GM21381 (cell line): Measurements from ENCODE around the gene ADIPOQ.
"Not testable (repeated sequence)": the region's sequence is repeated elsewhere in the genome, so short reads cannot be mapped to it uniquely, and the experiment has no call there.

Source experiments
- ATAC-seq: cut with Tn5 transposase; IDR thresholded peaks from one replicate; pipeline ENCODE4 v1.9.1; 2021; ENCODE audit warnings: mild to moderate bottlenecking, moderate library complexity; ENCODE audit not compliant: unreplicated experiment

ADIPOQ gene

DNA sequence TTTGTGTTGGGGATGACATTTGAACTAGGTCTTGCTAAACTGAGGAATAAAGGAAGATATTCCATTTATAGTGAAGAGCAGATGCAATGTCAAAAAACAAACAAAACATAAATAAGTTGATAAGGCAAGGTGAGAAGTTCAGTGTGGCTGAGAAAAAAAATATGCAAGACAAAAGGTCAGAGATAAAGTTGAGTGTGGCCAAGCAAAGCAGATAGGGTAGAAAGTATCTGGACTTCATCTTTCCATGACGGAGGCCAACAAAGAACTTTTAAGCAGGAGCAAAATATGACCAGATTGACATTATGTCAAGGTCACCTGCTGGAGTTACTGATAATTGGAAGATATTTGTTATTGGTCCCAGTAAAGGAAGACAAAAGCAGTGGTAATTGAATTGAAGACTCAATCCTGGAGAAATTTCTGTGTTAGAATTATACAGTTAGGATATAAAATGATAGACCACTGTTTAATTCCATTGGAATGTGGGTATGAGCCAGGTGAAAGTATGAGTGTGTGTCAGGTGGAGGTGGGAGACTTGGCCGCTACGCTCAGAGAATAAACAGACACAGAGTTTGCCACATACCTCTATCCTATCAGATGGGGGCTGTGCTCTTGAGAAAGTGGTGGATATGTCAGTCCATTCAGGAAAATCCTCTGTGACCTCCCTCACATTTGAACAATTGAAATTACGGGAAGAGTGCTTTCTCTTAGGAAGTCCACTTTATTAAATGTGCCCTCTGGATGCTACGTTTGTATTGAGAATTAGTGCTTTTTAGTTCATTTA, 28.1 kb downstream of the ADIPOQ start:
- ATAC-seq = no peak

DNA sequence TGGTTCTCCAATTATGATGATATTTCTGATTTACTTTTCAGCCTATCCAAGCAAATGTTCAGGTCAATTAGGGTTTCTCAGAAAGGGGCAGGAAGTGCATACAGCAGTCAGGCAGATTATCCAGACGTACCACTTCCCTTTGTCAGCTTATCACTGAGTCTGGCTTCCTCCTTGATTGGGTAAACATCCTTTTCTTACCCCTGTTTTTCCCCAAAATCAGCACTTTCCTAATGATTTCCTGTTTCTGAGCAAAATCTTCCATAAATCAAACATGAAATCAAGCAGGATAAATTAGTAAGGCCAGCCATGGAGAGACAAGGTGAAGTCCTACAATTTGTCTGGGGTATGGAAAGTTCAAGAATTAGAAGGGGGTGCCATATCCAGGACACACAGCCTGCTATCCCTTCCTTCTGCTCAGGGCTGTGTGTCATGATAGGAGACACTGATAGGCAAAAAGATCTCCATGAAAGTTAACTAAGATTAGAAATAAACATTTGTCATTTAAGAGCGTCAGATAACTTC, 29.0 kb downstream of the ADIPOQ start:
- ATAC-seq = no peak

DNA sequence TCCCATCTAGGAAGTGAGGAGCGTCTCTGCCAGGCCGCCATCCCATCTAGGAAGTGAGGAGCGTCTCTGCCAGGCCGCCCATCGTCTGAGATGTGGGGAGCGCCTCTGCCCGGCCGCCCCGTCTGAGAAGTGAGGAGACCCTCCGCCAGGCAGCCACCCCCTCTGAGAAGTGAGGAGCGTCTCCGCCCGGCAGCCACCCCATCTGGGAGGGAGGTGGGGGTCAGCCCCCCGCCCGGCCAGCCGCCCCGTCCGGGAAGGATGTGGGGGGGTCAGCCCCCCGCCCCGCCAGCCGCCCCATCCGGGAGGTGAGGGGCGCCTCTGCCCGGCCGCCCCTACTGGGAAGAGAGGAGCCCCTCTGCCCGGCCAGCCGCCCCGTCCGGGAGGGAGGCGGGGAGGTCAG, 31.3 kb downstream of the ADIPOQ start:
- not testable (repeated sequence) for ATAC-seq

DNA sequence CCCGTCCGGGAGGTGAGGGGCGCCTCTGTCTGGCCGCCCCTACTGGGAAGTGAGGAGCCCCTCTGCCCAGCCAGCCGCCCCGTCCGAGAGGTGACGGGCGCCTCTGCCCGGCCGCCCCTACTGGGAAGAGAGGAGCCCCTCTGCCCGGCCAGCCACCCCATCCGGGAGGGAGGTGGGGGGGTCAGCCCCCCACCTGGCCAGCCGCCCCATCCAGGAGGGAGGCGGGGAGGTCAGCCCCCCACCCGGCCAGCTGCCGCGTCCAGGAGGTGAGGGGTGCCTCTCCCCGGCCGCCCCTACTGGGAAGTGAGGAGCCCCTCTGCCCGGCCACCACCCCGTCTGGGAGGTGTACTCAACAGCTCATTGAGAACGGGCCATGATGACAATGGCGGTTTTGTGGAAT, 31.7 kb downstream of the ADIPOQ start:
- ATAC-seq = not testable (repeated sequence)

DNA sequence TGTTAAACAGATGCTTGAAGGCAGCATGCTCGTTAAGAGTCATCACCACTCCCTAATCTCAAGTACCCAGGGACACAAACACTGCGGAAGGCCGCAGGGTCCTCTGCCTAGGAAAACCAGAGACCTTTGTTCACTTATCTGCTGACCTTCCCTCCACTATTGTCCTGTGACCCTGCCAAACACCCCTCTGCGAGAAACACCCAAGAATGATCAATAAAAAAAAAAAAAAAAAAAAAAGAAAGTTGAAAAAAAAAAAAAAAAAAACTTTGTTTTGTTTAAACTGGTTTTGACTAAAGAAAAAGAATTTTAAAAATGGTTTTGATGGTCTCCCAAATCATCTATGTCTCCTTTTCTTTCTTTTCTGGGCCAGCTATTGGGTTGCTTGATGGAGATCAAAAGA, 32.3 kb downstream of the ADIPOQ start:
- not testable (repeated sequence) for ATAC-seq

- no peak for ATAC-seq
Observed at GRCh38 chr3:186875708-186876107, 33.2 kb downstream of the ADIPOQ start.

DNA sequence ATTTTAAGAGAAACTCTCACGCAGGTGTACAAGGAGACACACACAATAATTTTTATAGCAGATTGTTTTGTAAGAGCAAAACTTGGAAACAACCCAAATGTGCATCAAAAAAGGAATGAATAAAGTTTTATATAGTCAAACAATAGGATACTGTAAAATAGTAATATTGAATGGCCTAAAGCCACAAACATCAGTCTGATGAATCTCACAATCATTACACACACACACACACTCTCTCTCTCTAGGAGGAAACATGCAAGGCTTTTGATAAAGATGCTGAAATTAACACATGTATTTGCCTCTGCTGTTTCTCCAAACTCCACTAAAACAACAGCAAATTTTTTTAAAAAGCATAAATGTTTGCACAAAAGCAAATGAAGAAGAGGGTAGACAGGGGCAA, 37.3 kb downstream of the ADIPOQ start:
- no peak for ATAC-seq

GRCh38 chr3:186880406-186880805, 37.9 kb downstream of the ADIPOQ start:
- ATAC-seq = no peak

GRCh38 chr3:186882150-186882524, 39.6 kb downstream of the ADIPOQ start:
- ATAC-seq = no peak

DNA sequence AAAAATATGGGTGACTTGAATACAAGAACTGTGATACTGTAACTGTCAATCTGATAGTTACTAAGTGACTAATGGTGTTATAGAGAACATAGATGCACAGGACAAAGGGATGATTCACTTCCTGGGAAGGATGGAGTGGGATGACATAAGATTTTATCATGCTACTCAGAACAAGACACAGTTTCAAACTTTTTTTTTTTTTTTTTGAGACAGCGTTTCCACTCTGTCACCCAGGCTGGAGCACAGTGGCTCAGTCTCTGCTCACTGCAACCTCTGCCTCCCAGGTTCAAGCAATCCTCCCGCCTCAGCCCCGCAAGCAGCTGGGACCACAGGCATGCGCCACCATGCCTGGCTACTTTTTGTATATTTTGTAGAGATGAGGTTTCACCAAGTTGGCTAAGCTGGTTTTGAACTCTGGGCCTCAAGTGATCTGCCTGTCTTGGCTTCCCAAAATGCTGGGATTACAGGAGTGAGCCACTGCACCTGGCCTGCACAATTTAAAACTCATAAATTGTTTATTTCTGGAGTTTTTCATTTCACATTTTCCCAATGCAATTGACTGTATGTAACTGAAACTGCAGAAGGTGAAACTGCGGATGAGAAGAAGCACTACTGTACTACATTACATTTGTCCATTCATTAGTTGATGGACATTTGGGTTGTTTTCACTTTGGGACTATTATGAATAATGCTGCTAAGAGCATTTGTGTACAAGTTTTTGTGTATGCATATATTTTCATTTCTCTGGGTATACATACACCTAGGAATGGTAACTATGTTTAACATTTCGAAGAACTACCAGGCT, 40.6 kb downstream of the ADIPOQ start:
- no peak for ATAC-seq

GRCh38 chr3:186883686-186884058, 41.2 kb downstream of the ADIPOQ start:
- no peak for ATAC-seq

- not testable (repeated sequence) for ATAC-seq
Observed at GRCh38 chr3:186884868-186885267, 42.4 kb downstream of the ADIPOQ start.

- no peak for ATAC-seq
Observed at GRCh38 chr3:186886202-186886981, 43.9 kb downstream of the ADIPOQ start.

DNA sequence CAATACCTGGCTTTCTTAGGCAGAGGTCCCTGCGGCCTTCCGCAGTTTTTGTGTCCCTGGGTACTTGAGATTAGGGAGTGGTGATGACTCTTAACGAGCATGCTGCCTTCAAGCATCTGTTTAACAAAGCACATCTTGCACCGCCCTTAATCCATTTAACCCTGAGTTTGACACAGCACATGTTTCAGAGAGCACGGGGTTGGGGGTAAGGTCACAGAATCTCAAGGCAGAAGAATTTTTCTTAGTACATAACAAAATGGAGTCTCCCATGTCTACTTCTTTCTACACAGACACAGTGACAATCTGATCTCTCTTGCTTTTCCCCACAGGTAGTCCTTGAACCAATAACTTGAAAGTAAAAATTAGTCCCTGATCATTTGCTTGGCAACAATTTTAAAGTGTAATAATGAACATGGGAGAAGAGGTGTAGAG, 45.0 kb downstream of the ADIPOQ start:
- ATAC-seq = not testable (repeated sequence)

DNA sequence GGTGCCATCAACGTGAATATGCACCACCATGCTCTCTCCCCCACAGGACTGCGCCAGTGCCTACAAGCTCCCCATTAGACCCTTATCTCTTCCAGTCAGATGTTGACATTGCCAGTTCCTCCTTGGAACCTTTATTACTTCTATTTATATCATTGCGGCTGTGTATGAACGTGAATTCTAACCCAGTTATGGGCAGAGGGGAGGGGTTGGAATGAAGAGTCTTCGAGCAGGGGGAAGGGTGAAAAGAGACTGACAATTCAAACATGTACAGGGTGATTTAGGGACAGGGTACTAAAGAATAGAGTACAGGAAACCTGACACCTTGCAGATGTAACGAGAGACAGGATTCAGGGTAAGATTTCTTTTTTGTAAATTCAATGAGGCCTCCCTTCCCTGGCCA, 46.1 kb downstream of the ADIPOQ start:
- no peak for ATAC-seq

GRCh38 chr3:186889698-186890097, 47.2 kb downstream of the ADIPOQ start:
- ATAC-seq = not testable (repeated sequence)

GRCh38 chr3:186890911-186891310, 48.4 kb downstream of the ADIPOQ start:
- ATAC-seq = no peak

GRCh38 chr3:186893071-186893470, 50.6 kb downstream of the ADIPOQ start:
- ATAC-seq = not testable (repeated sequence)

DNA sequence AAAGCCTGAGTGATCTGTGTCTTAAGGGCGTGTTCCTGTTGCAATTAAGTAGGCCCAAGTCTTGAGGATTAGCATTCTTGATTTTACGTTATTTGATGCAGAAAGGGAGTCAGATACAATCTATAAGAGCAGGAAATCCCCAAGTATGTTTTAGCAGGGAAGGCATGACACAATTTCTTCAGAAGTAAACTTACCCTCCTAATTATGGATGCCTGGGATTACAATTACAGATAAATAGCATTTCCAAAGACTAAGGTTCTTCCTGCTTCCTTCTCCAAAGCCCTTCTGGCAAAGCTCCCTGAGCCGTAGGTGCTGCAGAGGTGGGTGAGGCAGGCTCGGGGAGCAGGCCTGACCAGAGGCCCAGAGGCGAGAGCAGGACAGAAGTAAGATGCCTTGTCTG, 52.9 kb downstream of the ADIPOQ start:
- no peak for ATAC-seq

DNA sequence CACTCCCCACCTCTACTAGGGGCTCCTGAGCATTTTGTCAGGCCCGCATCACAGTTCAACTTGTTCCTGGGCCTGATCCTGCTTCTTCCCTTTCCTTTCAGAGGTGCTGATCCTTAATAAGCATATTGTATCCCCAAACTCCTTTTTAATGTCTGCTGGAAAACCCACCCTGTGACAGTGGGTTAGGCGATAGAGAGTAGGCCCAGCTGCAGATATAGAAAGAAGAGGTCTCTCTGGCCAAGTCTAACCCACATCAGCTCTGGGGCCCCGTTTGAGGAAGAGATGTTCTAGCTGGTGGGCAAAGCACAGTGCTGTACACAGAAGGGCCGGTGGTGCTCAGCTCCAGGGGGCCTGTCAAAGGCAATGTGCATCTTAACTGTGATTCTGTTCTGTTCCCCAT, 53.5 kb downstream of the ADIPOQ start:
- ATAC-seq = no peak

GRCh38 chr3:186896875-186897274, 54.4 kb downstream of the ADIPOQ start:
- no peak for ATAC-seq
